Measurements from ENCODE around the gene ZCCHC14. TPM values are rescaled to one million over a fixed set of nuclear protein-coding genes. Genes with fewer than 3 reads are reported as not detected.

The ZCCHC14 gene
- total RNA-seq, 1 experiment from 2014 or later: 37.8 TPM

DNA sequence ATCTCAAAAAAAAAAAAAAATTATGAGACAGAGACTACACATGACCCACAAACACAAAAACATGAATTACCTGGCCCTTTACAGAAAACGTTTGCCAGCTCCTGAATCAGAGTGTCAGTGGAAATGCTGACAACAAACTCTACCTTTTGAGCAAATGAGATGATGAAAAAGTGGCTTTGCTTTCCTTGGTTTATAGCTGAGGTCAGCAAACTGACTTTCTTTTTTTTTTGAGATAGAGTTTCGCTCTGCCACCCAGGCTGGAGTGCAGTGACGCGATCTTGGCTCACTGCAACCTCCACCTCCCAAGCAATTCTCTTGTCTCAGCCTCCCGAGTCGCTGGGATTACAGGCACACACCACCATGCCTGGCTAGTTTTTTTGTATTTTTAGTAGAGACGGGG lies 46.3 kb downstream of the ZCCHC14 start:
- H4K20me1 ChIP-seq (ENCODE audit: insufficient read depth): peaks cover 7% of the 10 kb centered on the region; the same call in 1 of the 2 replicates
- ChIA-PET CTCF (interaction anchor here (1.5 to 1.9 kb wide), 2 partner anchors 15 to 190 kb away, joined by 3 to 7 read pairs; no protein-coding TSS in a partner anchor), RAD21 (ENCODE audit: low non-redundant PET in 1 of 2, low total read pairs in 2 of 2, uncharacterized antibody in 2 of 2, unreplicated experiment in 2 of 2) (no interaction called here), POLR2A (no interaction called here)
- H3K9me2 ChIP-seq (ENCODE audit: insufficient read depth): no peaks in the 10 kb centered on the region
- no peak overlapping the region for H2AFZ ChIP-seq (ENCODE audit: low read depth, low read length, poor library complexity, severe bottlenecking)
- H3K27ac ChIP-seq (ENCODE audit: low read depth, low read length): no peak overlapping the region
- ATAC-seq: no peak
- TF ChIP-seq EZH2phosphoT487 (IDR thresholded peaks at IDR 0.05; ENCODE audit: borderline replicate concordance) (no peak), SRF (IDR thresholded peaks at IDR 0.05; ENCODE audit: low read depth) (no peak), ELF1 (IDR thresholded peaks at IDR 0.05; ENCODE audit: borderline replicate concordance, low read depth) (no peak), MAX (IDR thresholded peaks at IDR 0.05) (no peak), POLR2A (IDR thresholded peaks at IDR 0.05; ENCODE audit: borderline replicate concordance, extremely low read depth, insufficient read depth, insufficient read length) (no peak), SIN3A (IDR thresholded peaks at IDR 0.05; ENCODE audit: low read depth) (no peak)
- no peak overlapping the region for H3K4me2 ChIP-seq (ENCODE audit: low read length)
- peaks cover 17% of the 10 kb centered on the region in 2 experiments; a peak in 3 of 4 replicates for H3K36me3 ChIP-seq (ENCODE audit: control insufficient read depth in 1 of 2, insufficient read depth in 2 of 2, low read length in 2 of 2)
- DNase-seq (ENCODE audit: low read depth, low spot score): no peak
- no peaks in the 10 kb centered on the region for H3K27me3 ChIP-seq (ENCODE audit: insufficient read depth, low read length)
- no peak overlapping the region for H3K9ac ChIP-seq (ENCODE audit: low read length)
- peaks cover 15% of the 10 kb centered on the region; the same call in 1 of the 2 replicates for H3K79me2 ChIP-seq (ENCODE audit: insufficient read depth, low read length)
- no peaks in the 10 kb centered on the region for H3K9me3 ChIP-seq (ENCODE audit: control insufficient read depth in 1 of 2, insufficient read depth in 1 of 2, low read depth in 1 of 2, low read length in 2 of 2)
- no peaks in the 10 kb centered on the region for H3K4me1 ChIP-seq (ENCODE audit: control insufficient read depth in 1 of 2, insufficient read depth in 2 of 2, low read length in 2 of 2)
- intact Hi-C loops (cut with micrococcal nuclease): no loop called here
- BruUV-seq (replicated peaks): no TSS peak
- H3K4me3 ChIP-seq (replicated peaks in 1 of 2; ENCODE audit: low read depth in 1 of 2, low read length in 2 of 2): no peak overlapping the region

GRCh38 chr16:87445486-87445885 lies 47.3 kb downstream of the ZCCHC14 start:
- Histone ChIP-seq H2AFZ (ENCODE audit: low read depth, low read length, poor library complexity, severe bottlenecking) (no peak overlapping the region), H3K4me2 (ENCODE audit: low read length) (no peak overlapping the region), H4K20me1 (ENCODE audit: insufficient read depth) (peaks cover 7% of the 10 kb centered on the region; the same call in 1 of the 2 replicates), H3K79me2 (ENCODE audit: insufficient read depth, low read length) (peaks cover 15% of the 10 kb centered on the region; the same call in 1 of the 2 replicates), H3K9me2 (ENCODE audit: insufficient read depth) (no peaks in the 10 kb centered on the region), H3K9me3 (ENCODE audit: control insufficient read depth in 1 of 2, insufficient read depth in 1 of 2, low read depth in 1 of 2, low read length in 2 of 2) (no peaks in the 10 kb centered on the region), H3K27me3 (ENCODE audit: insufficient read depth, low read length) (no peaks in the 10 kb centered on the region), H3K27ac (ENCODE audit: low read depth, low read length) (no peak overlapping the region), H3K36me3 (ENCODE audit: control insufficient read depth in 1 of 2, insufficient read depth in 2 of 2, low read length in 2 of 2) (peaks cover 17% of the 10 kb centered on the region in 2 experiments; a peak in 3 of 4 replicates), H3K4me1 (ENCODE audit: control insufficient read depth in 1 of 2, insufficient read depth in 2 of 2, low read length in 2 of 2) (no peaks in the 10 kb centered on the region), H3K4me3 (replicated peaks in 1 of 2; ENCODE audit: low read depth in 1 of 2, low read length in 2 of 2) (no peak overlapping the region), H3K9ac (ENCODE audit: low read length) (no peak overlapping the region)
- POLR2A ChIA-PET: no interaction called here
- CTCF ChIA-PET: no interaction called here
- DNase-seq (ENCODE audit: low read depth, low spot score): no peak
- no peak for ATAC-seq
- RAD21 ChIA-PET (ENCODE audit: low non-redundant PET in 1 of 2, low total read pairs in 2 of 2, uncharacterized antibody in 2 of 2, unreplicated experiment in 2 of 2): no interaction called here
- no TSS peak for BruUV-seq (replicated peaks)
- intact Hi-C loops (cut with micrococcal nuclease): no loop called here
- no peak for TF ChIP-seq FOSL1 (IDR thresholded peaks at IDR 0.05; ENCODE audit: low read depth)
- no peak for TF ChIP-seq REST (IDR thresholded peaks at IDR 0.05; ENCODE audit: low read depth)
- TF ChIP-seq EZH2phosphoT487 (IDR thresholded peaks at IDR 0.05; ENCODE audit: borderline replicate concordance): no peak
- TF ChIP-seq TCF7L2 (IDR thresholded peaks at IDR 0.05; ENCODE audit: borderline replicate concordance, extremely low read depth, insufficient read depth, insufficient read length): no peak
- TF ChIP-seq SIN3A (IDR thresholded peaks at IDR 0.05; ENCODE audit: low read depth): no peak
- TF ChIP-seq MAX (IDR thresholded peaks at IDR 0.05): no peak
- TF ChIP-seq POLR2A (IDR thresholded peaks at IDR 0.05; ENCODE audit: borderline replicate concordance, extremely low read depth, insufficient read depth, insufficient read length): no peak
- TF ChIP-seq RAD21 (IDR thresholded peaks at IDR 0.05; ENCODE audit: low read depth): no peak
- TF ChIP-seq JUND (IDR thresholded peaks at IDR 0.05): no peak
- TF ChIP-seq POLR2AphosphoS5 (IDR thresholded peaks at IDR 0.05; ENCODE audit: low read depth, low read length): no peak
- no peak for TF ChIP-seq ELF1 (IDR thresholded peaks at IDR 0.05; ENCODE audit: borderline replicate concordance, low read depth)
- no peak for TF ChIP-seq EZH2 (IDR thresholded peaks at IDR 0.05)
- no peak for TF ChIP-seq CEBPB (IDR thresholded peaks at IDR 0.05; ENCODE audit: low read depth)
- TF ChIP-seq, protein P1, sequence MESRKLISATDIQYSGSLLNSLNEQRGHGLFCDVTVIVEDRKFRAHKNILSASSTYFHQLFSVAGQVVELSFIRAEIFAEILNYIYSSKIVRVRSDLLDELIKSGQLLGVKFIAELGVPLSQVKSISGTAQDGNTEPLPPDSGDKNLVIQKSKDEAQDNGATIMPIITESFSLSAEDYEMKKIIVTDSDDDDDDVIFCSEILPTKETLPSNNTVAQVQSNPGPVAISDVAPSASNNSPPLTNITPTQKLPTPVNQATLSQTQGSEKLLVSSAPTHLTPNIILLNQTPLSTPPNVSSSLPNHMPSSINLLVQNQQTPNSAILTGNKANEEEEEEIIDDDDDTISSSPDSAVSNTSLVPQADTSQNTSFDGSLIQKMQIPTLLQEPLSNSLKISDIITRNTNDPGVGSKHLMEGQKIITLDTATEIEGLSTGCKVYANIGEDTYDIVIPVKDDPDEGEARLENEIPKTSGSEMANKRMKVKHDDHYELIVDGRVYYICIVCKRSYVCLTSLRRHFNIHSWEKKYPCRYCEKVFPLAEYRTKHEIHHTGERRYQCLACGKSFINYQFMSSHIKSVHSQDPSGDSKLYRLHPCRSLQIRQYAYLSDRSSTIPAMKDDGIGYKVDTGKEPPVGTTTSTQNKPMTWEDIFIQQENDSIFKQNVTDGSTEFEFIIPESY (IDR thresholded peaks at IDR 0.05; ENCODE audit: extremely low read depth, insufficient replicate concordance, low read length): no peak

All from HCT116 (cell line).